K562 (cell line): ENCODE data around the gene RYR1. TPM values are rescaled to one million over a fixed set of nuclear protein-coding genes. Genes with fewer than 3 reads are reported as not detected.

Experiments used
- CXXC5 ChIP-seq: fragments of 250-450 bp; sonication (Bioruptor Pico); IDR thresholded peaks from 2 replicates; pipeline ENCODE4 v1.8.0; 2022; ENCODE audit warnings: inconsistent platforms, mild to moderate bottlenecking, moderate library complexity
- GTF3C2 ChIP-seq: IDR thresholded peaks from 3 replicates; pipeline ENCODE4 v1.6.1; 2011; ENCODE audit warnings: borderline replicate concordance, mild to moderate bottlenecking, moderate library complexity; ENCODE audit not compliant: insufficient read length; ENCODE audit errors: extremely low read depth
- HDAC1 ChIP-seq, 2 experiments: fragments of 450-650 bp; IDR thresholded peaks; 2 replicates each; pipeline ENCODE4 v1.6.1; 2016 to 2017; ENCODE audit warnings: inconsistent platforms in 1 of 2, mild to moderate bottlenecking in 1 of 2, moderate library complexity in 1 of 2
- NCOA2 ChIP-seq, 2 experiments: fragments of 450-650 bp; IDR thresholded peaks; 2 replicates each; pipeline ENCODE4 v1.6.1; 2018; ENCODE audit warnings: mild to moderate bottlenecking in 2 of 2, moderate library complexity in 1 of 2; ENCODE audit not compliant: partially characterized antibody in 2 of 2
- PBX2 ChIP-seq, 2 experiments: IDR thresholded peaks in 1 of 2; conservative IDR thresholded peaks in 1 of 2; 2 replicates each; pipeline ENCODE4 v1.6.1; 2016; ENCODE audit warnings: low read depth in 2 of 2, mild to moderate bottlenecking in 1 of 2, missing compliant biosample characterization in 1 of 2, missing genetic modification characterization in 1 of 2, moderate library complexity in 1 of 2
- POLR3A ChIP-seq: IDR thresholded peaks from 2 replicates; pipeline ENCODE4 v1.6.1; 2011; ENCODE audit warnings: borderline replicate concordance, mild to moderate bottlenecking, moderate library complexity; ENCODE audit not compliant: insufficient read length, insufficient read depth; ENCODE audit errors: extremely low read depth
- PTBP1 ChIP-seq: fragments of 200-400 bp; formaldehyde crosslinking; IDR thresholded peaks from 2 replicates; pipeline ENCODE4 v1.6.1; 2017; ENCODE audit warnings: low read depth, low read length
- SNRNP70 ChIP-seq: fragments of 200-400 bp; formaldehyde crosslinking; optimal IDR thresholded peaks from 2 replicates; pipeline ENCODE3; 2017; ENCODE audit warnings: low read depth, low read length
- SREBF1 ChIP-seq: fragments of 150-350 bp; IDR thresholded peaks from 2 replicates; pipeline ENCODE4 v1.6.1; 2014; ENCODE audit warnings: antibody characterized with exemption, low read depth, low read length, borderline replicate concordance
- SRF ChIP-seq, 2 experiments: fragments of 250-450, 450-650 bp in 1 of 2; sonication (Bioruptor Pico) in 1 of 2; sonication (generic) in 1 of 2; formaldehyde crosslinking; IDR thresholded peaks; 2 replicates each; pipeline versions ENCODE4 v1.5.0 to v1.5.1; 2020 to 2022; ENCODE audit warnings: mild to moderate bottlenecking in 1 of 2, missing genetic modification reagents in 1 of 2
- SUPT5H ChIP-seq: fragments of 450-650 bp; IDR thresholded peaks from 2 replicates; pipeline ENCODE4 v1.6.1; 2016
- THRB ChIP-seq: fragments of 450-650 bp; formaldehyde crosslinking; conservative IDR thresholded peaks from 2 replicates; pipeline ENCODE4 v1.4.0; 2022; ENCODE audit warnings: mild to moderate bottlenecking, missing genetic modification characterization
- ZBTB1 ChIP-seq: sonication (generic); formaldehyde crosslinking; IDR thresholded peaks from 2 replicates; pipeline ENCODE4 v1.8.1; 2023; ENCODE audit warnings: missing genetic modification reagents, low read depth, mild to moderate bottlenecking, borderline replicate concordance
- ZBTB12 ChIP-seq: fragments of 250-450 bp; sonication (Bioruptor Pico); IDR thresholded peaks from 2 replicates; pipeline ENCODE4 v1.4.0; 2020
- ZNF583 ChIP-seq: fragments of 250-450 bp; sonication (Bioruptor Pico); IDR thresholded peaks from 2 replicates; pipeline ENCODE4 v1.4.0; 2020
- ZNF589 ChIP-seq: fragments of 200-800 bp; sonication (Bioruptor generic); IDR thresholded peaks from 2 replicates; pipeline ENCODE4 v1.6.1; 2016; ENCODE audit warnings: low read depth, missing genetic modification characterization, missing compliant biosample characterization
- ZNF830 ChIP-seq: fragments of 250-450 bp; sonication (Bioruptor Pico); IDR thresholded peaks from 2 replicates; pipeline ENCODE4 v1.5.0; 2021; ENCODE audit warnings: mild to moderate bottlenecking
- polyA plus RNA-seq, 8 experiments: library from polyadenylated mRNA; depleted of rRNA in 4 of 8; stranded (reverse) in 5 of 8; unstranded in 3 of 8; fragments of >200 nt; fragmentation: Nextera tagmentation in 2 of 8; fragmentation: Illumina TruSeq in 1 of 8; extraction: Ambion mirVana in 2 of 8; extraction: Trizol in 1 of 8; gene quantifications; 2 replicates each; pipeline versions ENCODE4 v1.2.1 to v1.2.3, GENCODE V29; 2011 to 2014; ENCODE audit warnings: inconsistent platforms in 1 of 8, missing spikeins in 1 of 8
- total RNA-seq, 7 experiments: library from RNA; depleted of rRNA in 6 of 7; stranded (reverse); fragments of >200 nt in 6 of 7; fragmentation: Illumina TruSeq in 2 of 7; extraction: Trizol in 2 of 7; gene quantifications; 2 replicates each; pipeline versions ENCODE4 v1.2.1 to v1.2.3, GENCODE V29; 2011 to 2021; ENCODE audit warnings: low replicate concordance in 1 of 7

RYR1 gene
- total and polyA plus RNA-seq, 9 of the 15 experiments (the other 6 are each of a cell fraction or from before 2014, with no cell fraction given), result 0.11 to 7.4 (median 3.7) TPM

- TF ChIP-seq HDAC1 (IDR thresholded peaks at IDR 0.05) (0 out of 4 replicates have a peak, but pooled peaks of 1 of the 2 experiments have one; percentile 46), GTF3C2 (no peak), ZBTB1 (peak; percentile 39; the same call in 1 of the 2 replicates), PBX2 (CRISPR knock-in tag; IDR thresholded peaks at IDR 0.05; ENCODE audit: low read depth) (no peak), PBX2 (tag; conservative IDR thresholded peaks at IDR 0.05; ENCODE audit: low read depth) (peak; percentile 49; the same call in 1 of the 2 replicates), PTBP1 (no peak), ZNF583 (CRISPR knock-in tag) (peak; percentile 72; the same call in 1 of the 2 replicates), SREBF1 (no peak), ZBTB12 (CRISPR knock-in tag) (no peak), SNRNP70 (no peak), ZNF589 (CRISPR knock-in tag) (no peak), POLR3A (no peak), SUPT5H (peak; percentile 69), SRF (CRISPR knock-in tag; IDR thresholded peaks at IDR 0.05) (no peak), NCOA2 (IDR thresholded peaks at IDR 0.05; ENCODE audit: partially characterized antibody in 2 of 2) (no peak), THRB (no peak), CXXC5 (peak; percentile 78), ZNF830 (CRISPR knock-in tag) (no peak)
Measured at GRCh38 chr19:38452430-38453366, 19.2 kb downstream of the RYR1 start (continued).
